D721Med (cell line): ENCODE data around the gene NOL11.

ENCODE experiments used
- DNase-seq: peaks from one replicate; pipeline ENCODE4 v3.0.0; 2011; ENCODE audit warnings: low spot score; ENCODE audit not compliant: insufficient read length
- FAIRE-seq: peaks from 2 replicates; lab custom pipeline; 2011; peaks lifted over from hg19 to GRCh38; lab: Jason Lieb, UNC
- CTCF ChIP-seq: IDR thresholded peaks from 2 replicates; pipeline ENCODE4 v1.5.1; 2012; ENCODE audit warnings: mild to moderate bottlenecking, control low read depth; ENCODE audit not compliant: insufficient read depth; ENCODE audit errors: missing control alignments

NOL11 gene

DNA sequence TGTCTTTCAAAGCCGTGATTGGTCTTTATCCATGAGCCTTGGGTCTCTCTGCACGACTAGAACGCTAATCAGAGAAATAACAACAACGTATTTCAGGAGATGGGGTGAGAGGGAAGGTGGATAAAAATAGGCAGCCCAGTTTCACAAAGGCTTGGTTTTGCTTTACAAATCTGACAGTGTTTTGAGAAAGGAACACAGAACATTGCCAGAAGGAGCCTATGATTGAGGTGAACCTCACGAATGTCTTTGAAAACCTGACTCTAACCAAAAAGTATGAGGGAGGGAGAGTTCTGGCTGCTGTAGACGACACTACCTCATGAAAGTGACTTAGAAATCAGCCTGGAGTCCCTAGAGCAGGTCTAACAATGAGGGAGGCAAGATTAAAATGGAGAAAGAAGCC, 38.0 kb upstream of the NOL11 start:
- TF ChIP-seq CTCF, result no peak
- FAIRE-seq, result no peak

GRCh38 chr17:67680445-67681224, 37.1 kb upstream of the NOL11 start:
- DNase-seq (no peak), FAIRE-seq (no peak)
- no peak for TF ChIP-seq CTCF

More for the DNA sequence above, 38.0 kb upstream of the NOL11 start:
- DNase-seq, result no peak

DNA sequence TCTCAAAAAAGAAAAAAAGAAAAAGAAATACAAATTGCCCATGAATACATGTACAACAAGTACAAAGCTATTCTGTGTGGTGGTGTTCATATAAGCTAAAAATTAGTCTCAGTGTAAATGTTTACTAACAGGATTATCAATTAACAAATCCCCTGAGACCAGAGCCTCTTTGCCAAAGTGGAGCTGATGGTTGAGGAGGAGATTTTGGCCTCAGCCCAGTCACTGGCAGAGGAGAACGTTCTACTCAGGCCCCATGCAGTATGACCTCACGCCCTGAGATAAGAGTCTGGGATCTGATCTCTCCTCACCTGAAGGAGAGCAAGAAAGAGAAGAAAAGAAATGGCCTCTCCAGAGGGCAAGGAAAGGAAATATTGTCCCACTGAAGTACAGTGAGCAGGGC, 35.5 kb upstream of the NOL11 start:
- no peak for TF ChIP-seq CTCF
- no peak for FAIRE-seq
- DNase-seq, result no peak

- no peak for TF ChIP-seq CTCF
- FAIRE-seq (no peak), DNase-seq (no peak)
These were observed 32.4 kb upstream of the NOL11 start for GRCh38 chr17:67685351-67685750.

DNA sequence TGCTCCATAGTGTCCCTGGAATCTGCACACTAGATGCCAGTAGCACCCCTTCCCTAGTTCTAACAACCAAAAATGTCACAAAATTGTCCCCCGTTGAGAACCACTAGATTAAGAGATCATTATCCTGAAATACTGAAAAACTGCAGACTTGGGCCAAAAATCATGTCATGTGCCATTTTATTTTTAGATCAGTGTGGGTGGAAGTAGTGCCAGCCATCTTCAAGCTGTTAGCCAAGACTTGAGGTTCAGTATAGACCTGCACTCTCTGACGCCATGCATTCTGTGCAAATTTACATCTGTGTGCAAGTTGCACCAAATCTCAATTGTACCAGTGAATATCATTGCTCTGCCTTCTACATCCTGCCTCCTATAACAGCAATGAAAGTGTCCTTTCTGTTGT, 31.5 kb upstream of the NOL11 start:
- FAIRE-seq (no peak), DNase-seq (no peak)
- no peak for TF ChIP-seq CTCF

GRCh38 chr17:67687511-67687910, 30.2 kb upstream of the NOL11 start:
- no peak for DNase-seq
- TF ChIP-seq CTCF, result no peak
- peak; percentile 82 for FAIRE-seq

DNA sequence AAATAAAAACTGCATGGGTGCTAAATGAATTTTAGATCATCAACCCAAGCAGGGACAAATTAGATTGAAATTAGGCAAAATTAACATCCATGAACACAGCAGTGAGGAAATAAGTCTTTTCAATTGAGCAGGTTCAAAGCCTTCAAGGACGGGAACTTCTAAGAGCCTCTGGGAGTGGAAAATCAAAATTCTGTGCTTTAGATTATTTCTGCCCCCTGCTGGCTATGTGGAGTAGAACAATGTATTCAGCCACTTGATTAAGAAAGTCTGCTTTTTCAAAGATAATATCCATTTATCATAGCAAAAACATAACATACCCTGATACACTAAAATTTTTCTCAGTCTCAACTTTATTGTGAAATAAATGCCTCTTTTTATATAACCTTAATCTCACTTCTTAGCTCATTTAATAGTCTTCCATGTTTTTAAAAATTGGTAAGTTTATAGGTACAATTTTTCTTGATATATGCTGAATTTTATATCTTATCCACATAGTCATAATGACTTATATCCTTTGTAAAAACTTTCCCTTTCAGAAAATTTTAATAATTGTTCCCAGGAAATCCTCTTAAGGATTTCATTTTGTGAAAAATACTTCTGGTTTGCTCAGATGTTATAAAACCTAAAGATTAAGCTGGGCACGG, 28.1 kb upstream of the NOL11 start:
- peak; percentile 89 for TF ChIP-seq CTCF
- peak; percentile 82 for FAIRE-seq
- no peak for DNase-seq
